ENCODE results near the gene UCN2.
"Not testable (repeated sequence)": the region's sequence is repeated elsewhere in the genome, so short reads cannot be mapped to it uniquely, and the experiment has no call there.

The UCN2 gene

DNA sequence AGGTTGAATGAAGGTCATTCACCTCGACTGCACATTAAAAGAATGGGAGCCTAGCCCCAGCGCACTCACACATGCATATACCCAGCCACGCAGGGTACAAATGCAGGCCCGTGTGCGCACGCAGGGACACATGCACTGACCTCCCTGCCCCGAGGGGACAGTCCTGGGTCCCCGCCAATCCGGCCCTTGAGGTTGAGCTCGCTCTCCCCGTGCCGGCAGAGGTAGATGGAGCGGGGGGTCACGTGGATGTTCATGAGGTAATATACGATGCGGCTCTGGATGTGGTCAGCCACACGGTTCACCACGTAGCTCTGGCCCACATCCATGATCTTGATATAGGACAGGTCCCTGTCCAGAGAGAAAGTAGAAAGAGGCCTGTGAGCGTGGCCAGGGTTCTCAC is 27.5 kb downstream of the UCN2 start:
- Histone ChIP-seq H3K27me3 (ENCODE audit: insufficient read depth, poor library complexity, severe bottlenecking) (no peaks in the 10 kb centered on the region), H3K9me3 (ENCODE audit: severe bottlenecking) (no peaks in the 10 kb centered on the region), H3K36me3 (ENCODE audit: low read depth) (peaks cover 82% of the 10 kb centered on the region), H3K4me1 (ENCODE audit: insufficient read depth, poor library complexity, severe bottlenecking) (peaks cover 6% of the 10 kb centered on the region), H3K27ac (ENCODE audit: poor library complexity, severe bottlenecking) (peak overlapping the region; percentile 48), H3K4me3 (ENCODE audit: severe bottlenecking) (no peak overlapping the region)
- DNase-seq (ENCODE audit: low spot score) (no peak), ATAC-seq (ENCODE audit: low read depth) (no peak; the same call in 1 of the 3 replicates)
- TF ChIP-seq, protein P1, sequence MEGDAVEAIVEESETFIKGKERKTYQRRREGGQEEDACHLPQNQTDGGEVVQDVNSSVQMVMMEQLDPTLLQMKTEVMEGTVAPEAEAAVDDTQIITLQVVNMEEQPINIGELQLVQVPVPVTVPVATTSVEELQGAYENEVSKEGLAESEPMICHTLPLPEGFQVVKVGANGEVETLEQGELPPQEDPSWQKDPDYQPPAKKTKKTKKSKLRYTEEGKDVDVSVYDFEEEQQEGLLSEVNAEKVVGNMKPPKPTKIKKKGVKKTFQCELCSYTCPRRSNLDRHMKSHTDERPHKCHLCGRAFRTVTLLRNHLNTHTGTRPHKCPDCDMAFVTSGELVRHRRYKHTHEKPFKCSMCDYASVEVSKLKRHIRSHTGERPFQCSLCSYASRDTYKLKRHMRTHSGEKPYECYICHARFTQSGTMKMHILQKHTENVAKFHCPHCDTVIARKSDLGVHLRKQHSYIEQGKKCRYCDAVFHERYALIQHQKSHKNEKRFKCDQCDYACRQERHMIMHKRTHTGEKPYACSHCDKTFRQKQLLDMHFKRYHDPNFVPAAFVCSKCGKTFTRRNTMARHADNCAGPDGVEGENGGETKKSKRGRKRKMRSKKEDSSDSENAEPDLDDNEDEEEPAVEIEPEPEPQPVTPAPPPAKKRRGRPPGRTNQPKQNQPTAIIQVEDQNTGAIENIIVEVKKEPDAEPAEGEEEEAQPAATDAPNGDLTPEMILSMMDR (IDR thresholded peaks at IDR 0.05; ENCODE audit: poor library complexity, severe bottlenecking), result no peak

DNA sequence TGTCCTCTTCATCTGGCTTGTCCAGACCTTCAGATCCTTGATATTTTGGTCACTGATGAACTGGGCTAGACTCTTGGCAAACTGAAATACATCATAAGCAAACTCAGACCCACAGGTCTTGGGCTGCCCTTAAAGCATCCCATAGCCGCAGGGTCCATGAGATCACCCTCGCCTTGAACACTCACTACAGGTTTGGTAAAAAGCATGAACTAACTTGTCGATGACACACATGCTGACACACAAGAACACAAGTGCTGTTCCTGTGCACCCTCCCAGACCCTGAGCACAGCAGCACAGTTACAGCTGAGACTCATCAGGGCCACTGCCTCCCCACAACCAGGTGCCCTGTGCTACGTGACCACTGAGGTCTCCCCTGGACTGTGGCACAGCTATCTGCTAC is 28.0 kb downstream of the UCN2 start:
- Histone ChIP-seq H3K27me3 (ENCODE audit: insufficient read depth, poor library complexity, severe bottlenecking) (no peaks in the 10 kb centered on the region), H3K4me3 (ENCODE audit: severe bottlenecking) (no peak overlapping the region), H3K36me3 (ENCODE audit: low read depth) (peaks cover 87% of the 10 kb centered on the region), H3K4me1 (ENCODE audit: insufficient read depth, poor library complexity, severe bottlenecking) (peaks cover 6% of the 10 kb centered on the region), H3K9me3 (ENCODE audit: severe bottlenecking) (no peaks in the 10 kb centered on the region), H3K27ac (ENCODE audit: poor library complexity, severe bottlenecking) (peak overlapping the region; percentile 48)
- TF ChIP-seq, protein P1 (IDR thresholded peaks at IDR 0.05; ENCODE audit: poor library complexity, severe bottlenecking), result no peak
- ATAC-seq (ENCODE audit: low read depth), result peak; percentile 90
- DNase-seq (ENCODE audit: low spot score), result no peak

DNA sequence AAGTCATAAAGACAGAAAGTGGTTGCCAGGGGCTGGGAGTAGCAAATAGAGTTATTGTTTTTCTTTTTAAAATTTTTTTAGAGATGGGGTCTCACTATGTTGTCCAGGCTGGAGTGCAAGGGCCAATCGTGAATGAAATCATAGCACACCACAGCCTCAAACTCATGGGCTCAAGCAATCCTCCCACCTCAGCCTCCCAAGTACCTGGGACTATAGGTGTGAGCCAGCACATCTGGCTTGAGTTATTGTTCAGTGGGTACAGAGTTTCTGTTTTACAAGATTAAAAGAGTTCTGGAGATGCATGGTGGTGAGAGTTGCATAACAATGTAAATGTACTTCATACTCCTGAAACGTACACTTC is 30.6 kb downstream of the UCN2 start:
- DNase-seq (ENCODE audit: low spot score), result no peak

DNA sequence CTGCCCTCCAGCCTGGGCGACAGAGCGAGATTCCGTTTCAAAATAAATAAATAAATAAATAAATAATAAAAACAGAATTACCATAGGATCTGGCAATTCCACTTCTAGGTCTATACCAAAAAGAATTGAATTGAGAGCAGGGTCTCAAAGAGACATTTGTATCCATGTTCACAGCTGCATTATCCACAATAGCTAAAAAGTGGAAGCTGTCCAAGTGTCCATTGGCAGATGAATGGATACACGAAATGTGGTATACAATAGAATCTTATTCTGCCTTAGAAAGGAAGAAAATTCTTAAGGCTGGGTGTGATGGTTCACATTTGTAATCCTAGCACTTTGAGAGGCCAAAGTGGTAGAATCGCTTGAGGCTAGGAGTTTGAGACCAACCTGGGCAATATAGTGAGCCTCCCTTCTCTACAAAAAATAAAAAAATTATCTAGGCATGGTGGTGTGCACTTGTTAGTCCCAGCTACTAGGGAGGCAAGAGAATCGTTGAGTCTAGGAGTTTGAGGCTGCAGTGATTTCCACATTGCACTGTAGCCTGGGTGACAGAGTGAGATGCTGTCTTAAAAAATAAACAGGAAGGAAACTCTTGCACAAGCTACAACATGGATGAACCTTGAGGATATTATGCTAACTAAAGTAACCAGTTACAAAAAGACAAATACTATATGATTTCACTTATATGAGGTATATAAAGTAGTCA is 31.2 kb downstream of the UCN2 start:
- ATAC-seq (ENCODE audit: low read depth), result no peak
- no peaks in the 10 kb centered on the region for H3K27me3 ChIP-seq (ENCODE audit: insufficient read depth, poor library complexity, severe bottlenecking)
- peaks cover 6% of the 10 kb centered on the region for H3K4me1 ChIP-seq (ENCODE audit: insufficient read depth, poor library complexity, severe bottlenecking)
- no peaks in the 10 kb centered on the region for H3K9me3 ChIP-seq (ENCODE audit: severe bottlenecking)
- TF ChIP-seq, protein P1 (IDR thresholded peaks at IDR 0.05; ENCODE audit: poor library complexity, severe bottlenecking), result no peak
- no peak overlapping the region for H3K27ac ChIP-seq (ENCODE audit: poor library complexity, severe bottlenecking)
- no peak for DNase-seq (ENCODE audit: low spot score)
- H3K36me3 ChIP-seq (ENCODE audit: low read depth), result peaks cover 93% of the 10 kb centered on the region
- H3K4me3 ChIP-seq (ENCODE audit: severe bottlenecking), result no peak overlapping the region

More for the DNA sequence above, 30.6 kb downstream of the UCN2 start:
- Histone ChIP-seq H3K4me3 (ENCODE audit: severe bottlenecking) (no peak overlapping the region), H3K9me3 (ENCODE audit: severe bottlenecking) (no peaks in the 10 kb centered on the region), H3K27me3 (ENCODE audit: insufficient read depth, poor library complexity, severe bottlenecking) (no peaks in the 10 kb centered on the region), H3K36me3 (ENCODE audit: low read depth) (peaks cover 92% of the 10 kb centered on the region), H3K4me1 (ENCODE audit: insufficient read depth, poor library complexity, severe bottlenecking) (peaks cover 6% of the 10 kb centered on the region), H3K27ac (ENCODE audit: poor library complexity, severe bottlenecking) (no peak overlapping the region)
- no peak for ATAC-seq (ENCODE audit: low read depth)
- TF ChIP-seq, protein P1 (IDR thresholded peaks at IDR 0.05; ENCODE audit: poor library complexity, severe bottlenecking), result no peak

DNA sequence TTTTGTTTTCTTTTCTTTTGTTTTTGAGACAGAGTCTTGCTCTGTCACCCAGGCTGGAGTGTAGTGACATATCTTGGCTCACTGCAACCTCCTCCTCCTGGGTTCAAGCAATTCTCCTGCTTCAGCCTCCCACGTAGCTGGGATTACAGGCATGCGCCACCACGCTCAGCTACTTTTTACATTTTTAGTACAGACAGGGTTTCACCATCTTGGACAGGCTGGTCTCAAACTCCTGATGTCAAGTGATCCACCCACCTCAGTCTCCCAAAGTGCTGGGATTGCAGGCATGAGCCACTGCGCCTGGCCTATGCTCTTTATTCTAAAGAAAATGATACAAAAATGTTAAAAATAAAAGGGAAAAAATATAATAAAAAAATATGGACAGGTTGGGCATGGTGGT is 32.9 kb downstream of the UCN2 start:
- H3K27ac ChIP-seq (ENCODE audit: poor library complexity, severe bottlenecking); H3K9me3 ChIP-seq (ENCODE audit: severe bottlenecking); H3K4me1 ChIP-seq (ENCODE audit: insufficient read depth, poor library complexity, severe bottlenecking); H3K27me3 ChIP-seq (ENCODE audit: insufficient read depth, poor library complexity, severe bottlenecking); ATAC-seq (ENCODE audit: low read depth); H3K4me3 ChIP-seq (ENCODE audit: severe bottlenecking); DNase-seq (ENCODE audit: low spot score): not testable (repeated sequence)
- peaks cover 82% of the 10 kb centered on the region for H3K36me3 ChIP-seq (ENCODE audit: low read depth)
